ENCODE results near the gene UNC5B.

The UNC5B gene

GRCh38 chr10:71223347-71224058 lies 11.1 kb downstream of the UNC5B start:
- DNase-seq (ENCODE audit: low read depth in 2 of 2): no peak

DNA sequence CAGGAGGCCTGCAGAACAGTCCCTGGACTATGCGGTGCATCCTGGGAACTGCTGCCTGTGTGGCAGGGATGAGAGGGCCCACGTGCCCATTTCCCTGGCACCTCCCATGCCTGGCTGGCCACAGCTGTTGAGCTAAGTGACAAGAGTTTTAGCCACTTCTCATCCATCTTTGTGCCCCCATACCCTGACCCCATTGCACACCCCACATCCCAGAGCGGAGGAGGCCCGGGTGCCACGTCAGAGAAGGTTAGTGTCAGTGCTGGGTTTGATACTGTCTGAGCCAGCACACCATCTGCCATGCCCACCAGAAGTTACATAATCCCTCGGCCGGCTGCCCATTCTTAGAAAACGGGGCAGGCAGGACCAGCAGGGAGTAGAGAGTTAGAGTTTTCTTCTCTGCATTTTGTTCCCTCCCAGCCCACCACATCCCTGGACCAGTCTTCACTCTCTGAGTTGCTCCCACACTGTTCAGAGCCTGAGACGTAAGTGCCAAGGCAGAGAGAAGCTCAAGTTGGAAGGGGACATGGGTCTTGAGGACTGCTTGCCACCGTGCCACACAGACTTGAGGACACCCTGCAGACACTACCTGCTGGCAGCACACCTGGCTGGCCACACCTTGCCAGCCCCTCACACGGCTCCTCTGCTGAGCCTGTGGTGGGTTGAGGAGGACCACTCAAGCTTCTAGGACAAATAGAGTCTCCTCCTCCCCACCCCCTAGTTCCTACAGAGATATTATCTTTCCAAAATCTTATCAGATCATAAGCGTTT lies 13.1 kb downstream of the UNC5B start:
- no peak for DNase-seq (ENCODE audit: low read depth in 2 of 2)

- DNase-seq (ENCODE audit: low read depth in 2 of 2): no peak
Observed at GRCh38 chr10:71228875-71229675, 16.7 kb downstream of the UNC5B start.

DNA sequence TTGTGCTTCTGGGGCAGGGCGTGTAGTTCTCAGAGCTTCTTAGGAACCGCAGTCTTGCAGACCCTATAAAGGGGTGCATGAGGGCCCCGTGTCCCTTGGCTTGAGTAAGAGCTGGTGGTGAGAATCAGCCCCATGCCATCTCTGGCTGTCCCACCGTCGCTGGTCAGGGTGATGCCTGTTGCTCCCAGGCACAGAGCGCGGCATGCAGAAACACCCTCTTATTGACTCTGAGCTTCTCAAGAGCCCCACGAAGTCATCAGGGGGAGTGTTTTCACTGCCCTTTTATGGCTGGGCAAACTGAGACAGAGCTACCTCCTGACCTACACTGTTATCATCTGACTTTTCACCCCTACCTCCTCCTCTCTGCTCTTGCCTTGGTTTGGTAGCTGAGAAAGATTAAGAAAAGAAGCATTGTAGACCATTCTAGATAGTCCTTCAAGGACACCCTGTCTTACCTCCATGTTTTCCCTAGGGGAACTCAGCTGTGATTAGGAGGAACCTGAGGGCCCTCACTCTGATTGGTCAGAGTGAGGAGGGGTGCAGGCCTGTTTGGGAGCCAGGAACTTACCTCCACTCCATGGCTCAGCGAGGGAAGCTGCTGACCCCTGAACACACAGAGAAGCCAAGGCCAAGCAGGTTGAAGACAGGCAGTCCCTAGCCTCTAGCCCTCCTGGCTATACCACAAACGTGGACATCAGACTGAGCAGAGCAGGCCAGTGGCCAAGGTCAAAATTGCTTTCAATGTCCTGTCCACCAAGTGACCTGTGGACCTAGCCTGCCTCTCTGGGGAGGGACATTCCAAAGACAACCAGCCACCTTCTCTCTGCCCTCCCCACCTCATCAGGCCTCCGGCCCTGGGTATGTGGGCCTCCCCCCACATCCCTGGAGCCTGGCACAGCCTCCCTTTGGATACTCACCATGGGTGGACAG lies 17.6 kb downstream of the UNC5B start:
- DNase-seq (ENCODE audit: low read depth in 2 of 2): no peak

DNA sequence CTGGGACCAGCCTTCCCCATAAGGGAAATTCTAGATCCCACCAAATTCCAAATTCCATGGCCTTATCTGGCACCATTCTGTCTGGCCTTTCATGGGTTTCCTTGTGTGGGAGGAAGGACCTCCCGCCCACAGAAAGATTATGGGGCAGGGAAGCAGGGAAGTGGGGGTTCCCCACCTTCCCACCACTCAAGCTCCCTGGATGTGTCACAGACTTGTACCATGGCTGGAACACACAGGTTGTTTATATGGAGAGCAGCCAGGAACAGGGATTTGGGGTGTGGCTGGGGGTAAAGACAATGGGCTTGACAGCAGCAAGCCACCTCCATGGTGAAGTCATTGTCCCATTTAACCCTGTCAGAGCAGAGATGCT lies 18.3 kb downstream of the UNC5B start:
- DNase-seq (ENCODE audit: low read depth in 2 of 2): no peak

- DNase-seq (ENCODE audit: low read depth in 2 of 2): no peak
Observed at GRCh38 chr10:71231206-71231605, 18.8 kb downstream of the UNC5B start.

DNA sequence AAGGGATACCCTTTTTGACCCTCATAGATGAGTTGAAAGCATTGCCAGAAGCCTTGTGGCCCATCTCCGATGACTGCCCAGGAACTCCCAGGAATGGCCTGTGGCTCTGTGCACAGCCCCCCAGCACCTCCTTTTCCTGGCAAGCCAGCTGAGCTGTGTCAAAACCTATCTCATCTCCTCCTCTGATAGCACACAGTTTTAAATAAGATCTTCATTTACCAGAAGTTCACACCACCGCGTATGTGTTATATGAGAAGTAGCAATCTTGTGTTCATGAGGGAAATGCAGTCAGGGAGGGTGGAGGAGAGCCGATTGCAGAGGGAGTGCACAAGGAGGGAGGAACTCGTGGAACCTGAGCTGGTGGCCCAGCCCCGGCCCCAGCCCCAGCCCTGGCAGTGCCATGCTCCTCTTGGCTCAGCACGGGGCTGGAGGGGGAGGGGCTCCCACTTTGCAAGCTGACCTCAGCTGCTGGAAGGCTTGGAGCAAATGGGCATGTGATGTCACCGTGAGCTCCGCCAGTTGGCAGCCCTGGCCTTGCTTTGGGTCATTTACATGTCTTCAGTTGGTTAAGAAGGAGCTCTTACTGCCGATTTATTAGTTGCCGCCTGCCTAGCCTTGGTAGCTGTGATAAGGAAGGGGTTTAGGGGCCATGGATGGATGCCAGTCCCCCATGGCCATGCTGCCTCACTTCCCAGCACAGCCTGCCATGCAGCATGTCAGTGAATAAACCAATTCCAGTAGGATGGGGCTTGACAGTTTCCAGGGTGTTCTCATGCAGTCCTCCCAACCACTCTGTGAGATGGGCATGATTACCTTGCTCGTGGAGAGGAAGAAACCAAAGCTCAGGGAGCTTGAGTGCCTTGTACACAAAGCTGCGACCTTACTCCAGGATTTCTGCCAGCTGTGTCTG lies 20.0 kb downstream of the UNC5B start:
- no peak for DNase-seq (ENCODE audit: low read depth in 2 of 2)

DNA sequence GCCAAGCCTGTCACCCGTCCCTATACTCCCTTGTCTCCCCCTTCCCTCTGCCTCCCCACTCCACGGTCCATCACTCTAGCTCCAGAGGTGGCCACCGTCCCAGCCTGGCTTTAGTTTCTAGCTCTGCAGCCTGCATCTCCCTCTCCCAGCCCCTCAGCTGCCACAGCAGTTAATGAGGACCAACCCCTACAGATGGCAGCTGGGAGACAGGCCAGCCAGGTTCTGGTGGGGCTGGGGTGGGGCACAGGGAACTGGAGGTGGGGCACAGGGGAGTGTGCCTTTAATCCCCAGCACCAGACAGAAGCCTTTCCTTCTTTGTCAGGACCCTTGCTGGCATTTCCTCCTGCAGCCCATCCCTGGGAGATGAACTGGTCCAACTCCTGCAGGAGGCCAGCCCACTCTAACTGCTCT lies 21.1 kb downstream of the UNC5B start:
- DNase-seq (ENCODE audit: low read depth in 2 of 2): no peak

DNA sequence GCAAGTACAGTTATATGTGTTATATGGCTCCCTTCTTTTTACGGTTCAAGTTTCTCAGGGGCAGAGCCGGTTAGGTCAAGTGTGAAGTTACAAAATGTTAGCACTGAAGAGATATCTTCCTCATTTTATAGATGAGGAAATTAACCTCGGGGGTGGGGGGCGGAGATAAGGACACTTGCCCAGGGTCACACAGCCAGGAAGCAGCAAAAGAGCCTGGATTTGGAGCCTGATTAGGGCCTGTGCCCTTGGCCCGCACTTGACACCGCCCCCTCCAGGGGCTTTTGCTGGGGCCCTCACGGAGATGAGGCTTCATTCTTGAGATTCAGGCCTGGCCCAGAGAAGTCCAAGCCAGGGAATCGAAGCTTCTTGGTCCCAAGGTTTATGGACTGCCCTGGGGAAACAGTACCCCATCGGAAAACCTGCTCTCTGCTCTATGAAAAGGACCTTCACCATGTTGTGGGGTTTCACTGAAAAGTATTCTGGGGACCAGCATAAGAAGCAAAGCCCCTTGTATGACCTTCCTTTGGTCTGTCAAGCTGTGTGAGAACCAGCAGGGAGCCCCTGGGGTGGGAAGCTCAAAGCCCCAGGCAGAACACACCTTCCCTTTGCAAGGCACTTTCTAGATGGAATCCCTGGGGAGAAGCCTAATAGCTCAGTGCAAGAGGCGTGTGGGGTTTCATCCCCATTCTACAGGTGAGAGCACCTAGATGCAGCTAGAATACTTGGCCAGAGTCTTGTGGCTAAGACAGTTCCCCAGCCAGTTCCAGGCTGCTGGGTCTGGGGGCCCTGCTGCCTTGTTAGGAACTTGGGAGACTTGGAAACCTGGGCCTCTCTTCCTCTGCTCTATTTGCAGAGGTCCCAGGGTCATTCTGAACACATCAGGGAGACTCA lies 21.9 kb downstream of the UNC5B start:
- DNase-seq (ENCODE audit: low read depth in 2 of 2): no peak

DNA sequence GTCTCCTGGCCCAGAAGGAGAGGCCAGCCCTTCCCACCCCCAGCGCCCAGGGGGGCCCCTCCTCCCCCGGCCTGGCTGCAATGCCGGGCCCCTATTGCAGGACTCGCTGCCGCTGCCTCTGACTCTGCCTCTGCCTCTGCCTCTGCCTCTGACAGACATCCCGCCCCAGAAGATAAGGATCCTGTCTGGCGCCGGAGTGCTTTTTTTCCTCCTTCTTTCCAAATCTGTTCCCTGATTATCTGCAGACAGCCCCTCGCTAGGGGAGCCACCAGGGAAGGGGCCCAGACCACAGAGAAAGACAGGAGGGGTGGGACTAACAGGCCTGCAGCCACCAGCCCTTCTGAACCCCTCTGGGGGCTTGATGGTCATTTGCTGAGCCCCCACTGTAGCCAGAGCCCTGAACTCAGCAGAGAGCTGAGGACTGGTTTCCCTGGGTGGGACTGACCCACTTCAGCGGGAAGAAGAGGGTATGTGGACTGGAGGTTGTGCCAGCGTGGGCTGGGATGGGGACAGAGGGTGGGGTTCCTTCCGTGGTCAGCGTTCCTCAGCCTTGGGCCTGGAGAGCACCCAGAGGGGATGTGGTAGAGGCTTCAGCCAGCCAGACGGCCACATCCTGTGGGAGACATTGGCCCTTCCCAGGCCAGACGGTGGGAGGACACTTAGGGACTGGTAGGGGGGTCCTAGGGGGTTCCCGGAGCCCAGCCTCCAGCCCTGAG lies 22.8 kb downstream of the UNC5B start:
- no peak for DNase-seq (ENCODE audit: low read depth in 2 of 2)

- DNase-seq (ENCODE audit: low read depth in 2 of 2): no peak
Observed at GRCh38 chr10:71235808-71236207, 23.4 kb downstream of the UNC5B start.

GRCh38 chr10:71236286-71236685 lies 23.9 kb downstream of the UNC5B start:
- no peak for DNase-seq (ENCODE audit: low read depth in 2 of 2)

DNA sequence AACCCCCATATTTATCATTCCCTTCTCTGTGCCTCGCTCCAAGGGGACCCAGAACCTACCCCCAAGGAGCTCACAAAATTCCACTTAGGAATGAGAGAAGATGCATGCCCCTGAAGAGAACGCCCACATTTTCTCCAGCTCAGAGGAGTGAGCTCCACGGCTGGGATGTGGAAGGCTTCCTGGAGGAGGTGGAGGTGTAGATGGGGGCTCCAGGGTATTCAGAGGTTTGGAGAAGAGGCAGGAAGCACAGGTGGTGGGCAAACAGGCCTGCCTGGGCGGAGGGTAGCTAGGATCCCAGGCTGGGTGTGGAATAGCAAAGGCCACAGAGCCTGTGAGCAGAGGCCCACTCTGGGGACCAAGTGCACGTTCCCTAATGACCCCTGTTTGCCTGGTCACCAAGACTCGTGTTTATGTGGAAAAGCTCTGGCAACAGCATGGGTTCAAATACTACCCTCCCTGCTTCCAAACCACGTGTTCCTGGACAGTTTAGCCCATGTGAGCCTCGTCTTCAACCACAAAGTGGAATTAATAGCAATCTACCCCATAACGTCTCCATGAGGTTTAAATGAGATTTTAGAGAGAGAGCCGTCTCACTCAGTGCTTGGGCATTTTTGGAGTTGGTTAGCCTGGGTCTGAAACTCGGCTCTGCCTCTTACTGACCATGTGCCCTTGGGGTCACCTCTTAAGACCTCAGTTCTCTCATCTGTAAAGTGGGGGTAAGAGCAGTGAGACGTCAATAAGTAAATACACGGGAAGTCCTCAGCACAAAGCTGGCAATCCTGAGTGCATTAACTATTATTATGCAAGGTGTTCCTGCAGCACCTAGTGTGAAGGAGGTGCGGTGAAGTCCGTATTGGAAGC lies 24.7 kb downstream of the UNC5B start:
- no peak for DNase-seq (ENCODE audit: low read depth in 2 of 2)

DNA sequence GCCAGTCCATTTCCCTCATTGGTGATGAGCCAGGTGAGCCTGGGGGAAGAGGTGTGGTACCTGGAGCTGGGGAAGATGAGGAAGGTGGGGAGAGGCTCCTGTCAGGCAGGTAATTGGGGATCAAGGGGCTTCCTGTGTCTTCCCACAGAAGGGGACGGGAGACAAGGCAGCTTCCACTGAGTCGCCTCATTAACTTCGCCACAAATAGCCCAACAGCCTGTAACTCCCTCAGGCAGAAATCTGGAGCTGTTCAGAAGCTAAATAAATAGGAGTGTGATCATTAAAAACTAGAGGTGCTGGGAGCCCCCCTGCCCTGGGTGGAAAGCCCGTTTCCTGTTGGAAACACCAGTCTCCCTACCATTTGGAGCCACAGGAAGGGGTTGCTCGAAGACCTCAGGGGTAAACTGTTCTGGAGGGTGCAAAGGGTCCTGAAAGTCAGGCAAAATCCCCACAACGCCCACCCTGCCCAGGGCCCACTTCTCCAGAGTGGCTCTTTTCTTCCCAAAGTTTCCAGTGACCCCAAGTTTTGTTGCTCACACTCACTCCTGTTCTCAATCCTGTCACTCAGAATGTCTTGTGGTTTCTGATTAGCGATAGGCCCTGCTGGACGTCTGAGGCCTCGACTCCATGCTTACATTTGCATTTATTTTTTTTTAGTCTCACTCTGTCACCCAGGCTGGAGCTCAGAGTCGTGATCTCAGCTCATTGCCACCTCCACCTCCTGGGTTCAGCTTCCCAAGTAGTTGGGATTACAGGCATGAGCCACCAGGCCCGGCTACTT lies 25.7 kb downstream of the UNC5B start:
- DNase-seq (ENCODE audit: low read depth in 2 of 2): no peak

DNA sequence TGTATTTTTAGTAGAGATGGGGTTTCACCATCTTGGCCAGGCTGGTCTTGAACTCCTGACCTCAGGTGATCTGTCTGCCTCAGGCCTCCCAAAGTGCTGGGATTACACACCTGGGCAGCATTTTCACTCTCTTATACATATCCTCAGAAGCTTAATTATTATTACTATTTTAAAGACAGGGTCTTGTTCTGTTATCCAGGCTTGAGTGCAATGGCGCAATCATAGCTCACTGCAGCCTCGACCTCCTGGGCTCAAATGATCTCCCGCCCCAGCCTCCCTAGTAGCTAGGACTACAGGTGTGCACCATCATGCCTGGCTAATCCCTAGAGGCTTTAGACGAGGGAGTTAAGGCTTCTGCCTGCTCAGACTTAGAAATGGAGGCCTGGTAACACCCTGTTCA lies 26.3 kb downstream of the UNC5B start:
- DNase-seq (ENCODE audit: low read depth in 2 of 2): no peak

- no peak for DNase-seq (ENCODE audit: low read depth in 2 of 2)
Observed at GRCh38 chr10:71239131-71239915, 27.0 kb downstream of the UNC5B start.
